Fibroblast of lung (primary cell): ENCODE data around the gene CRHR1. TPM values are rescaled to one million over a fixed set of nuclear protein-coding genes. Genes with fewer than 3 reads are reported as not detected.

Experiments
- DNase-seq, 2 donors: peaks; one replicate each; pipeline versions ENCODE4 v3.0.0 to v3.0.0-alpha.2; 2010; ENCODE audit warnings: low read depth in 2 of 2
- H2AFZ ChIP-seq: 2 replicates; pipeline ENCODE4 v1.5.1; 2012; ENCODE audit warnings: low read length, control low read depth, inconsistent platforms
- H3K27ac ChIP-seq: 2 replicates; pipeline ENCODE4 v1.5.1; 2011; ENCODE audit warnings: low read length, control low read depth; ENCODE audit not compliant: insufficient read depth
- H3K27me3 ChIP-seq: 2 replicates; pipeline ENCODE4 v1.5.1; 2011; ENCODE audit warnings: mild to moderate bottlenecking, low read length; ENCODE audit not compliant: control insufficient read depth, insufficient read depth
- H3K36me3 ChIP-seq: 2 replicates; pipeline ENCODE4 v1.5.1; 2011; ENCODE audit warnings: low read length; ENCODE audit not compliant: control insufficient read depth, insufficient read depth
- H3K4me1 ChIP-seq: 2 replicates; pipeline ENCODE4 v1.5.1; 2011; ENCODE audit warnings: low read length; ENCODE audit not compliant: control insufficient read depth, insufficient read depth; ENCODE audit errors: extremely low read depth
- H3K4me2 ChIP-seq: 2 replicates; pipeline ENCODE4 v1.5.1; 2011; ENCODE audit warnings: low read length, control low read depth; ENCODE audit not compliant: insufficient read depth; ENCODE audit errors: extremely low read depth
- H3K4me3 ChIP-seq, 4 experiments: fragments of 200-600 bp in 1 of 4; sonication (generic) in 1 of 4; replicated peaks in 1 of 4; 2 replicates each; pipeline ENCODE4 v1.5.1; 2011 to 2016; ENCODE audit warnings: low read length in 4 of 4, low read depth in 3 of 4, mild to moderate bottlenecking in 3 of 4, control low read depth in 2 of 4, inconsistent platforms in 1 of 4, mixed read lengths in 1 of 4; ENCODE audit not compliant: insufficient read depth in 1 of 4; ENCODE audit errors: control extremely low read depth in 1 of 4
- H3K79me2 ChIP-seq: 2 replicates; pipeline ENCODE4 v1.5.1; 2012; ENCODE audit warnings: mild to moderate bottlenecking, low read length, inconsistent platforms; ENCODE audit not compliant: control insufficient read depth, insufficient read depth
- H3K9ac ChIP-seq: 2 replicates; pipeline ENCODE4 v1.5.1; 2011; ENCODE audit warnings: mild to moderate bottlenecking, low read length, control low read depth; ENCODE audit not compliant: insufficient read depth
- H3K9me3 ChIP-seq: 2 replicates; pipeline ENCODE4 v1.5.1; 2012; ENCODE audit warnings: low read depth, low read length; ENCODE audit not compliant: control insufficient read depth, insufficient read depth
- H4K20me1 ChIP-seq: 2 replicates; pipeline ENCODE4 v1.5.1; 2011; ENCODE audit warnings: low read length; ENCODE audit not compliant: control insufficient read depth, insufficient read depth; ENCODE audit errors: extremely low read depth
- EZH2 ChIP-seq: IDR thresholded peaks from 2 replicates; pipeline ENCODE4 v1.5.1; 2012; ENCODE audit warnings: low read length, control low read depth, mild to moderate bottlenecking; ENCODE audit errors: missing control alignments
- polyA plus RNA-seq, 2 donors: library from polyadenylated mRNA; depleted of rRNA in 1 of 2; stranded (reverse) in 1 of 2; unstranded in 1 of 2; fragments of >200 nt; gene quantifications; 2 replicates each; pipeline ENCODE4 v1.2.1, GENCODE V29; 2011 to 2012; ENCODE audit warnings: missing spikeins in 1 of 2
- total RNA-seq: library from RNA; depleted of rRNA; stranded (reverse); fragments of >200 nt; gene quantifications from 2 replicates; pipeline ENCODE4 v1.2.1, GENCODE V29; 2014
- TF ChIP-seq, protein P1 (sequence below), 2 donors: IDR thresholded peaks in 1 of 2; conservative IDR thresholded peaks in 1 of 2; 1 replicate in 1 of 2; 2 replicates in 1 of 2; pipeline ENCODE4 v1.5.1; 2011 to 2012; ENCODE audit warnings: low read length in 2 of 2, control low read depth in 1 of 2, inconsistent platforms in 1 of 2, low read depth in 1 of 2, mild to moderate bottlenecking in 1 of 2

The CRHR1 gene
- total and polyA plus RNA-seq, 2 donors (not counting 1 experiment from before 2014, with no cell fraction given) = not detected

DNA sequence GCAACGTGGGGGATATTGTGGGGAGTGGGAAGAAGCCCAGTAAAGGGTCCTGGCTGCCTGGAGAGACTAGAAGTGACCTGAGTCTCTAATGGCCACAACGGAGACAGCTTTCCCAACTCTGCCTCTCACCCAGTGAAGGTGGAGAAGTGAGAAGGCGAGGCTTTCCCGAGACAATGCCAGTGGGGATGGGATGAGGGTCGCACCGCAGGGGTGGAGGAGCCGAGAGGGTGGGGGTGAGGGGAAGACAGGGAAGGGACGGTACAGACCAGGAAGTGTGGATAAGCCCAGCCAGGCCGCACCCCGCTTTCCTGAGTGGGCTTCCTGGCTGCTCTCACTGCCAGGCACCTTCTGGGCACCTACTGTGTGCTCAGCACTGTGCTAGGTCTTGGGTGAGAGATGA lies 53.1 kb downstream of the CRHR1 start:
- TF ChIP-seq, protein P1, sequence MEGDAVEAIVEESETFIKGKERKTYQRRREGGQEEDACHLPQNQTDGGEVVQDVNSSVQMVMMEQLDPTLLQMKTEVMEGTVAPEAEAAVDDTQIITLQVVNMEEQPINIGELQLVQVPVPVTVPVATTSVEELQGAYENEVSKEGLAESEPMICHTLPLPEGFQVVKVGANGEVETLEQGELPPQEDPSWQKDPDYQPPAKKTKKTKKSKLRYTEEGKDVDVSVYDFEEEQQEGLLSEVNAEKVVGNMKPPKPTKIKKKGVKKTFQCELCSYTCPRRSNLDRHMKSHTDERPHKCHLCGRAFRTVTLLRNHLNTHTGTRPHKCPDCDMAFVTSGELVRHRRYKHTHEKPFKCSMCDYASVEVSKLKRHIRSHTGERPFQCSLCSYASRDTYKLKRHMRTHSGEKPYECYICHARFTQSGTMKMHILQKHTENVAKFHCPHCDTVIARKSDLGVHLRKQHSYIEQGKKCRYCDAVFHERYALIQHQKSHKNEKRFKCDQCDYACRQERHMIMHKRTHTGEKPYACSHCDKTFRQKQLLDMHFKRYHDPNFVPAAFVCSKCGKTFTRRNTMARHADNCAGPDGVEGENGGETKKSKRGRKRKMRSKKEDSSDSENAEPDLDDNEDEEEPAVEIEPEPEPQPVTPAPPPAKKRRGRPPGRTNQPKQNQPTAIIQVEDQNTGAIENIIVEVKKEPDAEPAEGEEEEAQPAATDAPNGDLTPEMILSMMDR (conservative IDR thresholded peaks at IDR 0.05 in 1 of 2, IDR thresholded peaks at IDR 0.05 in 1 of 2; ENCODE audit: low read depth in 1 of 2, low read length in 2 of 2) = no peak
- TF ChIP-seq EZH2 = no peak
- Histone ChIP-seq H4K20me1 (no peaks in the 10 kb centered on the region), H3K9me3 (no peaks in the 10 kb centered on the region), H3K4me1 (no peaks in the 10 kb centered on the region), H3K27me3 (no peaks in the 10 kb centered on the region), H2AFZ (no peak overlapping the region), H3K4me2 (no peak overlapping the region), H3K9ac (no peak overlapping the region), H3K27ac (no peak overlapping the region), H3K36me3 (no peaks in the 10 kb centered on the region), H3K79me2 (no peaks in the 10 kb centered on the region), H3K4me3 (no peak overlapping the region)
- no peak for DNase-seq

DNA sequence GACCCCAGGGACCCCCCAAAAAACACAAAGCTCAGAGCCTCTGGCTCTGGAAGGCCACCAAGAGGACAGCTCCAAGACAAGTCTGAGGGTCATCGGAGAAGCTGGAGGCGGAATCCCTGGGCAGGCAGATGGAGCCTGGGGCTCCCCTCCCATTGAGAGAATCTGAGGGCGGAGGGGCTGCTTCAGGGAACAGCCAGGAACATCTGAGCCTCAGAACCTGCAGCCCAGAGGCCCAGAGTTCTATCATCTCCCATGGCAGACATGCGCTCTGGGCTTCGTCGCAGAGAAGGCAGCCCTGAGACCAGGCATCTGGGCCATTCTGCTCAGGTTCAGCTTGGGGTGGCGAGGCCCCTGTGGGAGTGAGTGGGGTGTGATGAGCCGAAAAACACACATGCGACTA lies 53.5 kb downstream of the CRHR1 start:
- Histone ChIP-seq H4K20me1 (no peaks in the 10 kb centered on the region), H3K36me3 (no peaks in the 10 kb centered on the region), H3K4me1 (no peaks in the 10 kb centered on the region), H3K9me3 (no peaks in the 10 kb centered on the region), H3K4me2 (no peak overlapping the region), H3K27me3 (no peaks in the 10 kb centered on the region), H3K9ac (no peak overlapping the region), H3K27ac (no peak overlapping the region), H3K79me2 (no peaks in the 10 kb centered on the region), H2AFZ (no peak overlapping the region), H3K4me3 (no peak overlapping the region)
- DNase-seq = no peak
- TF ChIP-seq, protein P1 (conservative IDR thresholded peaks at IDR 0.05 in 1 of 2, IDR thresholded peaks at IDR 0.05 in 1 of 2; ENCODE audit: low read depth in 1 of 2, low read length in 2 of 2) = no peak
- no peak for TF ChIP-seq EZH2

DNA sequence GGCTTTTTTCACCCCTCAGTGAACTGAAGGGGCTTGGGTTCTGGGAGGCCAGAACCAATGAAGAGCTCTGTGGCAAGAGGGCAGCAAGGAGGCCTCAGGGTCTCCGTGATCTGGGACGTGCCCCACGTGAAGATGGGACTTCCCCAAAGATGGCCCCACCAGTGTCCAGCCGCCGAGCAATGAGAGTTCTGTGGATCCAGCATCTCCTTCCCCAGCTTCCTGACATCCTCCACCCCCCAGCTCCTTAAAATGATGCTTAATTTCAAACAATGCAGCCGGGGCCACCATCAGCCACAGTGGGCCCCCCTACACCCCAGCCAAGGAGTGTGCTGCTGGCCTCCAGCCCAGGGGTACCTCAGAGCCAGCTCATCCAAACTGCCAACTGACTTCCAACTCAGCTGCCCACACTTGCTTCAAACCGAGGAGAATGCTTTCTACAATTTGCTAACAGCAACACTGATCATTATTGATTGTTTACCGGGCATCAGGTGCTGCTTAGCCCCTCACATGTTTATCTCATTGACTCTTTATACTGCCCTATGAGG lies 54.7 kb downstream of the CRHR1 start:
- TF ChIP-seq EZH2 = no peak
- TF ChIP-seq, protein P1 (conservative IDR thresholded peaks at IDR 0.05 in 1 of 2, IDR thresholded peaks at IDR 0.05 in 1 of 2; ENCODE audit: low read depth in 1 of 2, low read length in 2 of 2) = no peak
- Histone ChIP-seq H2AFZ (no peak overlapping the region), H3K27ac (no peak overlapping the region), H3K79me2 (no peaks in the 10 kb centered on the region), H4K20me1 (no peaks in the 10 kb centered on the region), H3K9me3 (no peaks in the 10 kb centered on the region), H3K4me2 (no peak overlapping the region), H3K36me3 (no peaks in the 10 kb centered on the region), H3K9ac (no peak overlapping the region), H3K4me1 (no peaks in the 10 kb centered on the region), H3K27me3 (peaks cover 3% of the 10 kb centered on the region), H3K4me3 (no peak overlapping the region)
- DNase-seq = no peak
